Panc1 (cell line): ENCODE data around the gene TMPRSS3. TPM values are rescaled to one million over a fixed set of nuclear protein-coding genes. Genes with fewer than 3 reads are reported as not detected.

Experiments used
- ATAC-seq: fragments of 200-7000 bp; cut with Tn5 transposase; 2 replicates; pipeline ENCODE4 v1.9.1; 2020; ENCODE audit warnings: mild to moderate bottlenecking, moderate library complexity
- BruUV-seq: library from RNA; stranded (reverse); fragments of 400-500 nt; replicated peaks from 2 replicates; lab custom pipeline; 2021; lab: Mats Ljungman, UMichigan
- CTCF ChIA-PET: fragments of 300-600 bp; sonication (Branson Sonifier 250); formaldehyde crosslinking; loops from one replicate; lab custom pipeline; 2022; ENCODE audit warnings: antibody characterized with exemption; lab: Charles Lee
- POLR2A ChIA-PET: fragments of 300-600 bp; sonication (Branson Sonifier 250); formaldehyde crosslinking; loops from one replicate; lab custom pipeline; 2022; ENCODE audit warnings: antibody characterized with exemption; lab: Charles Lee
- DNase-seq: peaks from one replicate; pipeline ENCODE4 v3.0.0-alpha.2; 2010; ENCODE audit warnings: low read depth, low spot score
- H3K27ac ChIP-seq: 2 replicates; pipeline ENCODE4 v1.5.1; 2011; ENCODE audit warnings: mild to moderate bottlenecking, low read length, inconsistent platforms
- H3K27me3 ChIP-seq: fragments of 200-500 bp; sonication (Bioruptor generic); 2 replicates; pipeline ENCODE4 v1.6.0; 2014; ENCODE audit warnings: low read length, inconsistent platforms; ENCODE audit not compliant: control insufficient read depth, insufficient read depth
- H3K36me3 ChIP-seq: fragments of 200-500 bp; sonication (Bioruptor generic); 2 replicates; pipeline ENCODE4 v1.5.1; 2014; ENCODE audit warnings: inconsistent platforms, mild to moderate bottlenecking, low read length, moderate library complexity; ENCODE audit not compliant: control insufficient read depth, insufficient read depth
- H3K4me1 ChIP-seq: 2 replicates; pipeline ENCODE4 v1.5.1; 2011; ENCODE audit warnings: inconsistent platforms, mild to moderate bottlenecking, low read length, moderate library complexity; ENCODE audit not compliant: control insufficient read depth, insufficient read depth
- H3K4me3 ChIP-seq, 2 experiments: 2 replicates each; pipeline ENCODE4 v1.5.1; 2011 to 2012; ENCODE audit warnings: low read depth in 2 of 2, low read length in 2 of 2, mild to moderate bottlenecking in 2 of 2, inconsistent platforms in 1 of 2, moderate library complexity in 1 of 2
- H3K9me3 ChIP-seq: fragments of 200-500 bp; sonication (Bioruptor generic); 2 replicates; pipeline ENCODE4 v1.5.1; 2014; ENCODE audit warnings: low read depth, mild to moderate bottlenecking, inconsistent platforms, low read length, moderate library complexity; ENCODE audit not compliant: control insufficient read depth, insufficient read depth
- CTCF ChIP-seq: fragments of 450-650 bp; IDR thresholded peaks from 2 replicates; pipeline ENCODE4 v1.5.1; 2017; ENCODE audit warnings: mild to moderate bottlenecking
- POLR2AphosphoS5 ChIP-seq: IDR thresholded peaks from 2 replicates; pipeline ENCODE4 v1.6.1; 2012; ENCODE audit warnings: mild to moderate bottlenecking, low read depth, low read length, moderate library complexity
- REST ChIP-seq, 2 experiments: IDR thresholded peaks; 2 replicates each; pipeline ENCODE4 v1.6.1; 2011 to 2012; ENCODE audit warnings: low read depth in 2 of 2, control low read depth in 1 of 2, low read length in 1 of 2, mild to moderate bottlenecking in 1 of 2, moderate library complexity in 1 of 2; ENCODE audit not compliant: insufficient read depth in 1 of 2
- SIN3A ChIP-seq: IDR thresholded peaks from 2 replicates; pipeline ENCODE4 v1.6.1; 2012; ENCODE audit warnings: low read depth, mild to moderate bottlenecking, low read length, moderate library complexity, borderline replicate concordance; ENCODE audit not compliant: insufficient read depth
- TCF7L2 ChIP-seq: IDR thresholded peaks from 2 replicates; pipeline ENCODE4 v1.6.1; 2011; ENCODE audit warnings: mild to moderate bottlenecking, low read depth, low read length, inconsistent platforms
- in situ Hi-C: cut with HindIII; loops from 2 replicates; pipeline ENCODE4 v1.10.0; 2016; ENCODE audit warnings: low sequenced_read_pairs, low pct_unique_long_range_greater_than_20kb
- intact Hi-C: fragments of 100-400 bp; cut with micrococcal nuclease; formaldehyde crosslinking; loops from one replicate; pipeline ENCODE4 v1.10.0; 2022; ENCODE audit not compliant: unreplicated experiment
- total RNA-seq: library from RNA; stranded (reverse); gene quantifications from one replicate; pipeline ENCODE4 v1.2.1, GENCODE V29; 2021; ENCODE audit not compliant: unreplicated experiment

Gene TMPRSS3
- total RNA-seq, 1 experiment from 2014 or later: not detected

GRCh38 chr21:42338729-42339715 is 56.8 kb downstream of the TMPRSS3 start:
- Histone ChIP-seq H3K4me3 (no peak overlapping the region), H3K36me3 (no peaks in the 10 kb centered on the region), H3K4me1 (no peaks in the 10 kb centered on the region), H3K27ac (no peak overlapping the region), H3K9me3 (no peaks in the 10 kb centered on the region), H3K27me3 (no peaks in the 10 kb centered on the region)
- no peak for ATAC-seq
- TF ChIP-seq CTCF (no peak), TCF7L2 (no peak), POLR2AphosphoS5 (no peak), REST (IDR thresholded peaks at IDR 0.05; ENCODE audit: insufficient read depth in 1 of 2, low read depth in 2 of 2, low read length in 1 of 2) (no peak), SIN3A (no peak)
- DNase-seq: no peak
- CTCF ChIA-PET: no interaction called here
- in situ Hi-C loops: no loop called here
- no TSS peak for BruUV-seq
- POLR2A ChIA-PET: no interaction called here
- intact Hi-C loops: no loop called here

- Histone ChIP-seq H3K36me3 (no peaks in the 10 kb centered on the region), H3K9me3 (no peaks in the 10 kb centered on the region), H3K4me1 (no peaks in the 10 kb centered on the region), H3K27ac (no peak overlapping the region), H3K27me3 (no peaks in the 10 kb centered on the region), H3K4me3 (no peak overlapping the region)
- intact Hi-C loops: no loop called here
- no peak for TF ChIP-seq SIN3A
- TF ChIP-seq REST (IDR thresholded peaks at IDR 0.05; ENCODE audit: insufficient read depth in 1 of 2, low read depth in 2 of 2, low read length in 1 of 2): no peak
- TF ChIP-seq TCF7L2: no peak
- no peak; the same call in 1 of the 2 replicates for TF ChIP-seq CTCF
- TF ChIP-seq POLR2AphosphoS5: no peak
- in situ Hi-C loops: no loop called here
- ATAC-seq (peak; percentile 70; the same call in 1 of the 2 replicates), DNase-seq (peak; percentile 15)
- no TSS peak for BruUV-seq
- ChIA-PET POLR2A (no interaction called here), CTCF (interaction anchor here (0.6 to 1.6 kb wide), 2 partner anchors 29 to 35 kb away, joined by 4 to 6 read pairs; no protein-coding TSS in a partner anchor)
These were observed 57.8 kb downstream of the TMPRSS3 start for GRCh38 chr21:42337830-42338728.
